Uterus (tissue), 4 donors: ENCODE data around the gene TSPAN6. TPM values are rescaled to one million over a fixed set of nuclear protein-coding genes. Genes with fewer than 3 reads are reported as not detected.

Experiments
- DNase-seq, 2 donors: peaks; one replicate each; pipeline ENCODE4 v3.0.0-alpha.2; 2019 to 2020
- H3K27ac ChIP-seq, 2 donors: fragments of 200-600 bp; sonication (generic); 1 replicate in 1 of 2; 2 replicates in 1 of 2; pipeline ENCODE4 v1.5.1; 2016 to 2018
- H3K27me3 ChIP-seq, 2 donors: fragments of 200-600 bp; sonication (generic); one replicate each; pipeline ENCODE4 v1.5.1; 2018 to 2019; ENCODE audit warnings: control low read depth in 1 of 2
- H3K36me3 ChIP-seq, 2 donors: fragments of 200-600 bp; sonication (generic); one replicate each; pipeline ENCODE4 v1.5.1; 2019; ENCODE audit warnings: control low read depth in 1 of 2
- H3K4me1 ChIP-seq, 2 donors: fragments of 200-600 bp; sonication (generic); one replicate each; pipeline ENCODE4 v1.5.1; 2018 to 2019; ENCODE audit warnings: control low read depth in 1 of 2
- H3K4me3 ChIP-seq, 2 donors: fragments of 200-600 bp; sonication (generic); 1 replicate in 1 of 2; 2 replicates in 1 of 2; pipeline ENCODE4 v1.5.1; 2018 to 2019; ENCODE audit warnings: mild to moderate bottlenecking in 1 of 2
- H3K9me3 ChIP-seq, 2 donors: fragments of 200-600 bp; sonication (generic); one replicate each; pipeline ENCODE4 v1.5.1; 2019; ENCODE audit warnings: control low read depth in 1 of 2
- CTCF ChIP-seq, 4 experiments: fragments of 200-600 bp in 2 of 4; fragments of 450-650 bp in 2 of 4; sonication (generic) in 2 of 4; IDR thresholded peaks; one replicate each; pipeline ENCODE4 v1.5.1; 2016 to 2019; ENCODE audit warnings: antibody characterized with exemption in 4 of 4, mild to moderate bottlenecking in 2 of 4, moderate library complexity in 1 of 4
- POLR2A ChIP-seq, 2 donors: fragments of 450-650 bp; IDR thresholded peaks; one replicate each; pipeline ENCODE4 v1.6.1; 2016; ENCODE audit warnings: antibody characterized with exemption in 2 of 2, mild to moderate bottlenecking in 1 of 2, moderate library complexity in 1 of 2
- intact Hi-C: fragments of 100-400 bp; cut with DNase I; formaldehyde crosslinking; loops from one replicate; pipeline ENCODE4 v1.15.1; 2023; ENCODE audit warnings: low total_unique reads
- total RNA-seq, 4 donors: library from RNA; depleted of rRNA in 3 of 4; stranded (reverse); fragments of >200 nt in 3 of 4; gene quantifications; one replicate each; pipeline versions ENCODE4 v1.1.0 to v1.2.4, GENCODE V29; 2014 to 2023
- donor health status: DM: yes; HTN: yes; CAD: no.

TSPAN6 gene
- total RNA-seq, 4 donors from 2014 or later: 22.3 to 74.8 (median 27.5) TPM

GRCh38 chrX:100596601-100597000, 40.0 kb downstream of the TSPAN6 start:
- no peak for TF ChIP-seq CTCF (IDR thresholded peaks at IDR 0.05)
- TF ChIP-seq POLR2A (IDR thresholded peaks at IDR 0.05): no peak
- H3K27me3 ChIP-seq: peaks cover 0 to 4% of the 10 kb centered on the region in 2 donors

GRCh38 chrX:100593581-100593980, 43.0 kb downstream of the TSPAN6 start:
- no peak for DNase-seq
- no peak overlapping the region for H3K27ac ChIP-seq
- no peaks in the 10 kb centered on the region for H3K27me3 ChIP-seq
- TF ChIP-seq CTCF (IDR thresholded peaks at IDR 0.05) (no peak), POLR2A (IDR thresholded peaks at IDR 0.05) (no peak)
- no peaks in the 10 kb centered on the region for H3K9me3 ChIP-seq
- intact Hi-C loops: no loop called here
- no peaks in the 10 kb centered on the region for H3K4me1 ChIP-seq
- H3K36me3 ChIP-seq: no peaks in the 10 kb centered on the region
- no peak overlapping the region for H3K4me3 ChIP-seq

More at GRCh38 chrX:100596601-100597000, 40.0 kb downstream of the TSPAN6 start:
- no peaks in the 10 kb centered on the region for H3K9me3 ChIP-seq
- intact Hi-C loops: no loop called here
- H3K27ac ChIP-seq: no peak overlapping the region
- H3K36me3 ChIP-seq: no peaks in the 10 kb centered on the region
- no peaks in the 10 kb centered on the region for H3K4me1 ChIP-seq
- no peak overlapping the region for H3K4me3 ChIP-seq
- DNase-seq: no peak

DNA sequence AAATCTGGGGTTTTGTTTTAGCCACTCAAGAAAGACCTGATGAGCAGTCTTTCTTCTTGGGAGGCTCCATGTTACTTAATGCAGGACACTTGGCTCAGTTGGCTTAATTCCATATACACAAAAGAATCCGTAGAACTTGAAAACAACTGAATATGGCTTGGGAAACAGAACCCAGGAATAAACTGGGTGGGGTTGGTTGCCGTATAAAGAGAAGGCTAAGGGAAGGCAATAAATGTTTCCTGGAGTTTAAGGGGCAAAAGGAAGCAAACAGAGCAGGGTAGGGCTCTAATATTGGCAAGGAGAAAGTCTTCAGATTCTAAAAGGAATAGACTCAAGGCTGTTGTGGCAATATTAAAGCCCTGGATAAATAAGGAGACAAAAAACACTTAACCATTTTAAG, 43.5 kb downstream of the TSPAN6 start:
- intact Hi-C loops: no loop called here
- Histone ChIP-seq H3K27ac (no peak overlapping the region), H3K4me1 (no peaks in the 10 kb centered on the region), H3K36me3 (no peaks in the 10 kb centered on the region), H3K9me3 (no peaks in the 10 kb centered on the region), H3K4me3 (no peak overlapping the region), H3K27me3 (no peaks in the 10 kb centered on the region)
- no peak for TF ChIP-seq CTCF (IDR thresholded peaks at IDR 0.05)
- no peak for TF ChIP-seq POLR2A (IDR thresholded peaks at IDR 0.05)
- DNase-seq: no peak

DNA sequence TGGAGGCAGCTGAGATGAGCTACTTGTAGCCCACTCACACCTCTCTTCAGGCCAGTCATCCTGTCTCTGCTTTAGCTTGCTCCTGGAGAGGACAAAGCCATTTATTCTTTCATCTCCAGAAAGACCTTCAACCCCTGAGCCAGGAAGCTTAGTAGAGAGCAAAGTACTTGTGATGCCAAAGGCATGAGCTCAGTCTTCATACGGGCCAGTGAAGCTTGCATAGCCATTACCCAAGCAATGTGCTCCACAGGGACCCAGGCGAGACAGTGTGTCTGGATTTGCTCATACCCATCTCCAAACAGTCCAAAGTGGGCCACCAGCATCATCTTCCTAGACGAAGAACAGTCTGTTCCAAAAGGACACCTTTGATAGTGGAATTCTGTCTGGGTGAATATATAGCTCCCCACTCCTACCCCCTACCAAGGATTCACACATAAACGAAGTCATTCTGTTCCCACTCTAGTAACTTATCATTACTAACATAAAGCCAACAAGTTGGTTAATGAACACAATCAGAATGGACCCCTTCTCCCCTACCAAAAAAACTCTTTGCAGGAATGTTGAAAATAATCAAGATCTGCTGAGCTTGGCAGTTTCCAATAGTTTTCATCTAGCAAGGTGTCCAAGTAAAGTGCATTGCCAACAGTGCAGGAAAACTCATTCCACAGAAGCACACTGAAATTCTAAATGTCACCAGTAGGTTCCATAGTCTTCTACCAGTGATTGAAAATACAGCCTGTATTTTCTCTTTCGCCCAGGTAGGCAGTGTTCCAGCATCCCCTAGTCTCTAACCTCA, 45.2 kb downstream of the TSPAN6 start:
- Histone ChIP-seq H3K9me3 (no peaks in the 10 kb centered on the region), H3K4me1 (no peaks in the 10 kb centered on the region), H3K4me3 (no peak overlapping the region), H3K27ac (no peak overlapping the region), H3K27me3 (no peaks in the 10 kb centered on the region), H3K36me3 (no peaks in the 10 kb centered on the region)
- intact Hi-C loops: no loop called here
- DNase-seq: no peak
- no peak for TF ChIP-seq POLR2A (IDR thresholded peaks at IDR 0.05)
- no peak for TF ChIP-seq CTCF (IDR thresholded peaks at IDR 0.05)

- no peaks in the 10 kb centered on the region for H3K4me1 ChIP-seq
- H3K36me3 ChIP-seq: no peaks in the 10 kb centered on the region
- H3K9me3 ChIP-seq: no peaks in the 10 kb centered on the region
- intact Hi-C loops: no loop called here
- H3K27me3 ChIP-seq: no peaks in the 10 kb centered on the region
- no peak overlapping the region for H3K27ac ChIP-seq
- DNase-seq: no peak
- TF ChIP-seq CTCF (IDR thresholded peaks at IDR 0.05): no peak
- no peak for TF ChIP-seq POLR2A (IDR thresholded peaks at IDR 0.05)
- H3K4me3 ChIP-seq: no peak overlapping the region
Observed at GRCh38 chrX:100587861-100588260, 48.7 kb downstream of the TSPAN6 start.
